Right lobe of liver (tissue), 6 donors: ENCODE data around the gene TMTC4. TPM values are rescaled to one million over a fixed set of nuclear protein-coding genes. Genes with fewer than 3 reads are reported as not detected.
"Not testable (repeated sequence)": the region's sequence is repeated elsewhere in the genome, so short reads cannot be mapped to it uniquely, and the experiment has no call there.

Experiments used
- ATAC-seq, 4 donors: fragments of 200-7000 bp; cut with Tn5 transposase; one replicate each; pipeline ENCODE4 v1.9.1; 2020; ENCODE audit warnings: mild to moderate bottlenecking in 4 of 4, moderate library complexity in 4 of 4
- DNase-seq, 3 donors: peaks; one replicate each; pipeline ENCODE4 v3.0.0-alpha.2; 2020
- H3K27ac ChIP-seq, 3 donors: fragments of 200-600 bp; one replicate each; pipeline ENCODE4 v1.8.0; 2022
- H3K27me3 ChIP-seq, 2 donors: fragments of 200-600 bp; one replicate each; pipeline ENCODE4 v1.8.0; 2022
- H3K36me3 ChIP-seq, 4 donors: fragments of 200-600 bp; sonication (generic) in 1 of 4; one replicate each; pipeline versions ENCODE4 v1.5.1 to v1.8.0; 2017 to 2022; ENCODE audit warnings: control low read depth in 1 of 4
- H3K4me1 ChIP-seq, 4 donors: fragments of 200-600 bp; sonication (generic) in 1 of 4; one replicate each; pipeline versions ENCODE4 v1.5.1 to v1.8.0; 2017 to 2022; ENCODE audit warnings: control low read depth in 1 of 4
- H3K4me3 ChIP-seq, 3 donors: fragments of 200-600 bp; one replicate each; pipeline ENCODE4 v1.8.0; 2022
- H3K9me3 ChIP-seq, 4 donors: fragments of 200-600 bp; sonication (generic) in 1 of 4; one replicate each; pipeline versions ENCODE4 v1.5.1 to v1.8.0; 2017 to 2022; ENCODE audit warnings: control low read depth in 1 of 4
- CTCF ChIP-seq, 4 donors: fragments of 200-600 bp in 3 of 4; fragments of 450-650 bp in 1 of 4; IDR thresholded peaks; one replicate each; pipeline versions ENCODE4 v1.5.1 to v1.8.0; 2016 to 2022; ENCODE audit warnings: antibody characterized with exemption in 4 of 4, mild to moderate bottlenecking in 2 of 4
- POLR2A ChIP-seq: fragments of 450-650 bp; IDR thresholded peaks from one replicate; pipeline ENCODE4 v1.6.1; 2017; ENCODE audit warnings: antibody characterized with exemption, mild to moderate bottlenecking
- WGBS: methylation state at CpG from one replicate; pipeline ENCODE4 v1.1.6; 2018; ENCODE audit warnings: low coverage, low lambda C conversion rate; ENCODE audit not compliant: insufficient coverage; ENCODE audit errors: missing lambda C conversion rate; 5-methylcytosine and 5-hydroxymethylcytosine counted together
- intact Hi-C, 2 donors: fragments of 100-400 bp; cut with DNase I; formaldehyde crosslinking; loops; one replicate each; pipeline versions ENCODE4 v1.11.2 to v1.14.1; 2022
- total RNA-seq, 6 experiments: library from RNA; depleted of rRNA in 2 of 6; stranded (reverse); fragments of >200 nt in 2 of 6; fragmentation: NEBNext Ultra II Directional in 3 of 6; extraction: Animal tissue kit (Norgen Biotek cat#: 25700) in 3 of 6; gene quantifications; one replicate each; pipeline versions ENCODE4 v1.1.0 to v1.2.4, GENCODE V29; 2016 to 2023
- donor health status: DM: no; HTN: yes; CAD: no.
- donor health status: DM: no; HTN: no; CAD: no.
- donor health status: DM: no; HTN: no; CAD: no.
- donor health status: DM: no; HTN: yes; CAD: no.
- donor health status: DM: no; HTN: yes; CAD: no.

Gene TMTC4
- total RNA-seq, 6 experiments from 2014 or later, result 10.7 to 17.9 (median 14.1) TPM

GRCh38 chr13:100694722-100695508, 20.3 kb upstream of the TMTC4 start:
- DNase-seq (peak in 1 of 3 donors; percentile 35), ATAC-seq (peak; percentile 70 to 85 (median 80))
- Histone ChIP-seq H3K36me3 (no peaks in the 10 kb centered on the region), H3K4me3 (no peak overlapping the region), H3K27me3 (no peaks in the 10 kb centered on the region), H3K9me3 (no peaks in the 10 kb centered on the region), H3K4me1 (no peaks in the 10 kb centered on the region), H3K27ac (no peak overlapping the region)
- 44% methylated on average over 11 of the region's 12 CpGs for WGBS
- intact Hi-C loops, result no loop called here
- peak in 3 of 4 donors; percentile 34 to 42 (median 38) for TF ChIP-seq CTCF (IDR thresholded peaks at IDR 0.05)
- TF ChIP-seq POLR2A, result no peak

- 70% methylated on average over 1 of the region's 1 CpG for WGBS
Measured at GRCh38 chr13:100689191-100689590, 14.6 kb upstream of the TMTC4 start.

DNA sequence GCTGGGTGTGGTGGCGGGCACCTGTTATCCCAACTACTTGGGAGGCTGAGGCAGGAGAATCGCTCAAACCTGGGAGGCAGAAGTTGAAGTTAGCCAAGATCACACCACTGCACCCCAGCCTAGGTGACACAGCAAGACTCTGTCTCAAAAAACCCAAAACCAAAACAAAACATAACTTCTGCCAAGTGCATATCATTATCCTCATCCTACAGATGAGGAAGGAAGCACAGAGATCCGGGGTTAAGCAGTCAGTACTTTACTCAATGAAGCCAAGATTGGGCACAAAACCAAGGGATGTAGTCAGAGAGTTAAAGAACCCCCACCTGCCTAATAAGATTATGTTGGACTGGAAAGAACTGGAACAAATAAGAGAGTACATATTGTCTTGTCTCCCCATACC, 5.5 kb upstream of the TMTC4 start:
- TF ChIP-seq CTCF (IDR thresholded peaks at IDR 0.05) (no peak), POLR2A (no peak)
- ATAC-seq, result peak in 1 of 4 donors; percentile 48

More at GRCh38 chr13:100689191-100689590, 14.6 kb upstream of the TMTC4 start:
- Histone ChIP-seq H3K4me1 (no peaks in the 10 kb centered on the region), H3K27me3 (no peaks in the 10 kb centered on the region), H3K4me3 (no peak overlapping the region), H3K9me3 (no peaks in the 10 kb centered on the region), H3K27ac (no peak overlapping the region), H3K36me3 (no peaks in the 10 kb centered on the region)
- DNase-seq, result no peak
- no peak for TF ChIP-seq CTCF (IDR thresholded peaks at IDR 0.05)
- no peak for TF ChIP-seq POLR2A
- ATAC-seq, result no peak
- intact Hi-C loops, result no loop called here

GRCh38 chr13:100677128-100677527, 2.5 kb upstream of the TMTC4 start:
- DNase-seq, H3K36me3 ChIP-seq, H3K27me3 ChIP-seq, ATAC-seq, H3K27ac ChIP-seq, intact Hi-C loops, H3K9me3 ChIP-seq, H3K4me3 ChIP-seq: not testable (repeated sequence)
- peaks cover 0 to 14% (median 5%) of the 10 kb centered on the region in 4 donors for H3K4me1 ChIP-seq
- WGBS, result 93% methylated on average over 4 of the region's 5 CpGs

More for the DNA sequence above, 5.5 kb upstream of the TMTC4 start:
- Histone ChIP-seq H3K9me3 (no peaks in the 10 kb centered on the region), H3K36me3 (no peaks in the 10 kb centered on the region), H3K27me3 (no peaks in the 10 kb centered on the region), H3K4me1 (peaks cover 0 to 4% (median 0%) of the 10 kb centered on the region in 4 donors), H3K27ac (no peak overlapping the region), H3K4me3 (no peak overlapping the region)
- no peak for DNase-seq
- intact Hi-C loops, result no loop called here
- WGBS, result 71% methylated on average over 3 of the region's 3 CpGs

GRCh38 chr13:100675661-100676129, 1.1 kb upstream of the TMTC4 start:
- Histone ChIP-seq H3K27ac (peak overlapping the region in 1 of 3 donors; percentile 66), H3K9me3 (no peaks in the 10 kb centered on the region), H3K36me3 (no peaks in the 10 kb centered on the region), H3K27me3 (no peaks in the 10 kb centered on the region), H3K4me1 (peaks cover 0 to 14% (median 5%) of the 10 kb centered on the region in 4 donors), H3K4me3 (peak overlapping the region; percentile 55 to 84 (median 61))
- no peak for ATAC-seq
- 11% methylated on average over 15 of the region's 15 CpGs for WGBS
- TF ChIP-seq CTCF (IDR thresholded peaks at IDR 0.05) (no peak), POLR2A (no peak)
- intact Hi-C loops, result no loop called here
- no peak for DNase-seq
